BJ (cell line): Measurements from ENCODE around the gene SPIB. TPM values are rescaled to one million over a fixed set of nuclear protein-coding genes. Genes with fewer than 3 reads are reported as not detected.
A peak's percentile ranks its signal among the peaks of the same experiment; 100 is the strongest.

ENCODE experiments used
- CTCF ChIA-PET: fragments of 350-600 bp; formaldehyde crosslinking; extraction: SDS; loops from one replicate; lab custom pipeline; 2021; ENCODE audit warnings: antibody characterized with exemption, inconsistent platforms; lab: Yijun Ruan, JAX
- POLR2A ChIA-PET: fragments of 300-600 bp; sonication (Branson Sonifier 250); formaldehyde crosslinking; extraction: SDS; loops from one replicate; lab custom pipeline; 2021; ENCODE audit warnings: antibody characterized with exemption; lab: Charles Lee
- DNase-seq: peaks from one replicate; pipeline ENCODE4 v3.0.0-alpha.2; 2011; ENCODE audit warnings: low read depth
- H3K27me3 ChIP-seq: 2 replicates; pipeline ENCODE4 v1.6.0; 2011; ENCODE audit warnings: low read length; ENCODE audit not compliant: control insufficient read depth, insufficient read depth
- H3K36me3 ChIP-seq: 2 replicates; pipeline ENCODE4 v1.5.1; 2011; ENCODE audit warnings: low read length; ENCODE audit not compliant: control insufficient read depth, insufficient read depth
- H3K4me3 ChIP-seq: 2 replicates; pipeline ENCODE4 v1.5.1; 2011; ENCODE audit warnings: low read depth, mild to moderate bottlenecking, control low read depth, low read length
- CTCF ChIP-seq: IDR thresholded peaks from 2 replicates; pipeline ENCODE4 v1.5.1; 2011; ENCODE audit warnings: low read depth, mild to moderate bottlenecking, control low read depth, inconsistent platforms, low read length, moderate library complexity; ENCODE audit not compliant: insufficient read depth
- polyA plus RNA-seq: library from polyadenylated mRNA; depleted of rRNA; stranded (reverse); fragments of >200 nt; gene quantifications from 2 replicates; pipeline ENCODE4 v1.2.3, GENCODE V29; 2011

Gene SPIB
- polyA plus RNA-seq, 1 experiment = not detected

DNA sequence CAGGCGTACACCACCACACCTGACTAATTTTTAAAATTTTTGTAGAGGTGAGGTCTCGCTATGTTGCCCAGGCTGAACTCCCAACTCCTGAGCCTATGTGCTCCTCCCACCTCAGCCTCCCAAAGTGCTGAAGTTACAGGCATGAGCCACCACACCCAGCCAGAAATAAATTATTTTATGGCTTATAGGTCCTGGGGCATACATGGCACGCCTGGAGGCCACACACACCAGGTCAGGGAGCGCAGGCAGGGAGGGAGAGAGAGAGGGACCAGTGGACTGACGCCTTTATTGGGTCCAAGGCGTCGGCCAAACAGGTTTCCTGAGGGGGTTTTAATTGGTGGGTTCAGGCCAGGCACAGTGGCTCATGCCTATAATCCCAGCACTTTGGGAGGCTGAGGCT lies 6.8 kb downstream of the SPIB start:
- ChIA-PET CTCF (interaction anchor here (0.6 to 2.2 kb wide), 6 partner anchors 10 to 171 kb away, joined by 3 to 8 read pairs (median 4); no protein-coding TSS in a partner anchor), POLR2A (no interaction called here)
- no peak for TF ChIP-seq CTCF

DNA sequence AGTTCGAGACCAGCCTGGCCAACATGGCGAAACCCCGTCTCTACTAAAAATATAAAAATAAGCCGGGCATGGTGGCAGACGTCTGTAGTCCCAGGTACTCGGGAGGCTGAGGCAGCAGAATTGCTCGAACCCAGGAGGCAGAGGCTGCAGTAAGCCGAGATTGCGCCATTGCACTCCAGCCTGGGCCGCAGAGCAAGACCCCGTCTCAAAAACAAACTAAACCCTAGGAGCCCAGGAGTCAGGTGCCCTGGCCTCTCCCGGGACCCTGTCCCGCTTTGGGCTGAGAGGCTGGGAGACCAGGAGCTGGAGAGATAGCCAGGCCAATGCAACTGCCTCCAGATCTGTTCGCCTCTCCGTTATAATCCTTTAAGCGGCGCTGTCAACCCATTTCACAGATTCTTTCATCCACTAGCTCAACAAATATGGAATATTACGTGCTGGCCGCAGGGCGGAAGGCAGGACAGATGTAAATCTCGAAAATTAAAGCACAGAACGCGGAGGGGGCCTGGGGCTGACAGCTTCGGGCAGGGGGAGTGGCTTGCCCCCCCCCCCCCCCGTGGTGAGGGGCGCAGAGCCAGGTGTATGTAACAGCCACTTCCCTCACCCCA lies 8.7 kb downstream of the SPIB start:
- H3K27me3 ChIP-seq = peaks cover 2% of the 10 kb centered on the region; the same call in 1 of the 2 replicates
- TF ChIP-seq CTCF = no peak
- no peak overlapping the region for H3K4me3 ChIP-seq
- no peaks in the 10 kb centered on the region for H3K36me3 ChIP-seq
- ChIA-PET CTCF (interaction anchor here (1.2 to 2.2 kb wide), 3 partner anchors 13 to 59 kb away, joined by 3 to 7 read pairs (median 3); no protein-coding TSS in a partner anchor), POLR2A (no interaction called here)
- no peak for DNase-seq

More for the DNA sequence above, 6.8 kb downstream of the SPIB start:
- no peaks in the 10 kb centered on the region for H3K27me3 ChIP-seq
- no peak for DNase-seq
- no peaks in the 10 kb centered on the region for H3K36me3 ChIP-seq
- no peak overlapping the region for H3K4me3 ChIP-seq

DNA sequence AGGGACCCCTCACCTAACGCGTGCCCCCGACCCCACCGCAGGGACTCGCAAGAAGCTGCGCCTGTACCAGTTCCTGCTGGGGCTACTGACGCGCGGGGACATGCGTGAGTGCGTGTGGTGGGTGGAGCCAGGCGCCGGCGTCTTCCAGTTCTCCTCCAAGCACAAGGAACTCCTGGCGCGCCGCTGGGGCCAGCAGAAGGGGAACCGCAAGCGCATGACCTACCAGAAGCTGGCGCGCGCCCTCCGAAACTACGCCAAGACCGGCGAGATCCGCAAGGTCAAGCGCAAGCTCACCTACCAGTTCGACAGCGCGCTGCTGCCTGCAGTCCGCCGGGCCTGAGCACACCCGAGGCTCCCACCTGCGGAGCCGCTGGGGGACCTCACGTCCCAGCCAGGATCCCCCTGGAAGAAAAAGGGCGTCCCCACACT lies 9.3 kb downstream of the SPIB start:
- no peaks in the 10 kb centered on the region for H3K36me3 ChIP-seq
- ChIA-PET CTCF (interaction anchor here (1.2 to 2.2 kb wide), 2 partner anchors 13 to 32 kb away, joined by 3 to 7 read pairs; no protein-coding TSS in a partner anchor), POLR2A (no interaction called here)
- peaks cover 5% of the 10 kb centered on the region for H3K27me3 ChIP-seq
- H3K4me3 ChIP-seq = peak overlapping the region; percentile 17
- no peak for DNase-seq
- TF ChIP-seq CTCF = no peak

DNA sequence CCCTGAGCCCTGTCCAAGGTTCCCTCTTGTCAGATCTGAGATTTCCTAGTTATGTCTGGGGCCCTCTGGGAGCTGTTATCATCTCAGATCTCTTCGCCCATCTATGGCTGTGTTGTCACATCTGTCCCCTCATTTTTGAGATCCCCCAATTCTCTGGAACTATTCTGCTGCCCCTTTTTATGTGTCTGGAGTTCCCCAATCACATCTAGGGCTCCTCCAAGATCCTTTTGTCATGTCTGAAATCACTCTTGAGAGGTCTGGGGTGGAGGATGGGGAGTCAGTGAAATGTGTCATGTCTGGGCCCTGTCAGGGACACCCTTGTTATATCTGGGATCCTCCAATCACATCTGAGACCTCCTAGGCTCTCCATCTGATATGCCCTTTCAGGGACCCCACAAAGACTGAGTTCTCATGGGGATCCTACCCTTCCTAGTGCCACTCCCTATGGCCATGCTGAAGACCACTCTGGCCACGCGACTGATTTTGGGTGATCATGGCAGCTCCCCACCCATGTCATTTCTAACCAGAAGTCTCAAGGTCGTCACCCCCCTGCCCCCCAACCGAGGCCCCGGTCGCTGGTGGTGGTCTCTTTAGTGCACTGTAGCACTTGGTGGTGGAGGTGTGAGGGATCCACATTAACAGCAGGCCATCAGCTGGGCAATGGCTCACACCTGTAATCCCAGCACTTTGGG lies 10.2 kb downstream of the SPIB start:
- Histone ChIP-seq H3K36me3 (no peaks in the 10 kb centered on the region), H3K4me3 (no peak overlapping the region), H3K27me3 (peaks cover 6% of the 10 kb centered on the region)
- no peak for TF ChIP-seq CTCF
- POLR2A ChIA-PET = no interaction called here
- CTCF ChIA-PET = interaction anchor here (1.0 to 1.2 kb wide), 2 partner anchors 11 to 32 kb away, joined by 3 to 5 read pairs; partner anchors contain the start of gene SPIB
- no peak for DNase-seq

- ChIA-PET POLR2A (no interaction called here), CTCF (interaction anchor here (1.2 to 1.5 kb wide), 2 partner anchors 16 to 30 kb away, joined by 3 read pairs; no protein-coding TSS in a partner anchor)
- DNase-seq = no peak
- no peaks in the 10 kb centered on the region for H3K36me3 ChIP-seq
- no peak overlapping the region; the same call in 1 of the 2 replicates for H3K4me3 ChIP-seq
- TF ChIP-seq CTCF = no peak
- H3K27me3 ChIP-seq = peaks cover 9% of the 10 kb centered on the region
Observed at GRCh38 chr19:50430888-50431342, 12.2 kb downstream of the SPIB start.
